ENCODE results near the gene RND2. TPM values are rescaled to one million over a fixed set of nuclear protein-coding genes. Genes with fewer than 3 reads are reported as not detected.

The RND2 gene
- total and polyA plus RNA-seq, 9 of the 15 experiments (the other 6 are each of a cell fraction or from before 2014, with no cell fraction given), result 0.15 to 1.9 (median 0.98) TPM

DNA sequence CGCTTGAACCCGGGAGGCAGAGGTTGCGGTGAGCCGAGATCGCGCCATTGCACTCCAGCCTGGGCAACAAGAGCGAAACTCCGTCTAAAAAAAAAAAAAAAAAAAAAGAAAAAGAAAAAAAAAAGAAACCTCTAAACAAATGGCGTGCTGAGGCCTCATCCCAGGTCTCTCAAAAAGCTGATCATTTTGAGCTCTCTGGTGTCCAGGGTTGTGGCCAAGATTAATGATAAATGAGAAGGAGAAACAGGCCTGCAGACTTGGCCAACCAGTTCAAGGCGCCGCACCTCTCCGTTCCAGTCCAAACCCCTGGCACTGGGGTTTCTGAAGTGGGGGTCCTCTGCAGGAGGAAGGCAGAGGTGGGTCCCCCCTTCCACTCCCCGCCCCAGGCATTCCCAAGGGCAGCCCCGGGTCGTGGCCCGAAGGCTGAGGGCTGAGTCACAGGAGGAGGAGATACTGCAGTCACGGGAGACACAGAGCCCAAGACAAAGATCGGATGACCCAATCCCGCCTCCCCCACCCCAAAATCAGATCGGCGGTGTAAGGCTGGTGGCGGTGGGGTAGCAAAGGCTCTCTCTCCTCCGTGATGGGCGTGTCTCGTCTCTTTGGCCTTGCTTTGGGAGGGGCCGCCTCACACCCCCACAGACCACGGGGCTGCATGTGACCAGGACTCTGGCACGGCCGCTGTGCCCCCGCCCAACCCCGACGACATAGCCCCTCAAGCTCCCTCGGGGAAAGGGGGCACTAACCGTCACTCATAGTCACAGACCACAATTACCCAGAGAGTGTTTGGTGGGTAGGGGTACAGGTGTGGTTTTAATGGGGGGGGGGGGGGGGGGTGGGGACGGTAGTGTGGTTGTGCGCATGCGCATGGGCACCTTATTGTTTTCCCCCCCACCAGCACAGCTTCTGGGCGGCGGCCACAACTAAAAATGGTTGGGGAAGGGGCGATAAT is 4.0 kb upstream of the RND2 start (continued):
- TF ChIP-seq ZNF740 (CRISPR knock-in tag; IDR thresholded peaks at IDR 0.05) (peak; percentile 96), ZNF740 (tag; IDR thresholded peaks at IDR 0.05) (peak in 1 of 2 experiments; percentile 99; a peak in 2 of 4 replicates), KDM5B (IDR thresholded peaks at IDR 0.05; ENCODE audit: insufficient replicate concordance, low read depth, low read length) (no peak), MAZ (CRISPR knock-in tag; conservative IDR thresholded peaks at IDR 0.05 in 1 of 2, IDR thresholded peaks at IDR 0.05 in 1 of 2) (peak; percentile 43 to 84; a peak in 3 of 4 replicates), ETS1 (conservative IDR thresholded peaks at IDR 0.05; ENCODE audit: control insufficient read depth, low read depth, low read length) (no peak), ZKSCAN3 (CRISPR knock-in tag; IDR thresholded peaks at IDR 0.05) (no peak), ZFP36 (IDR thresholded peaks at IDR 0.05; ENCODE audit: low read depth, low read length, partially characterized antibody) (no peak), ZNF282 (CRISPR knock-in tag; IDR thresholded peaks at IDR 0.05) (no peak), ASH1L (IDR thresholded peaks at IDR 0.05; ENCODE audit: borderline replicate concordance, low read depth, partially characterized antibody) (no peak), SETDB1 (IDR thresholded peaks at IDR 0.05; ENCODE audit: low read length) (no peak), CBX2 (IDR thresholded peaks at IDR 0.05; ENCODE audit: insufficient read depth, low read length, poor library complexity, severe bottlenecking) (no peak), ATF1 (CRISPR knock-in tag; IDR thresholded peaks at IDR 0.05) (no peak), ATF1 (tag; IDR thresholded peaks at IDR 0.05) (peak; percentile 75), ZNF76 (CRISPR knock-in tag; IDR thresholded peaks at IDR 0.05; ENCODE audit: borderline replicate concordance) (no peak), ZNF644 (tag; IDR thresholded peaks at IDR 0.05; ENCODE audit: low read depth) (peak; percentile 21; the same call in 1 of the 2 replicates), GTF2E2 (tag; IDR thresholded peaks at IDR 0.05) (no peak), MTA1 (IDR thresholded peaks at IDR 0.05; ENCODE audit: borderline replicate concordance) (peak; percentile 81)
- TF ChIP-seq, protein P1, sequence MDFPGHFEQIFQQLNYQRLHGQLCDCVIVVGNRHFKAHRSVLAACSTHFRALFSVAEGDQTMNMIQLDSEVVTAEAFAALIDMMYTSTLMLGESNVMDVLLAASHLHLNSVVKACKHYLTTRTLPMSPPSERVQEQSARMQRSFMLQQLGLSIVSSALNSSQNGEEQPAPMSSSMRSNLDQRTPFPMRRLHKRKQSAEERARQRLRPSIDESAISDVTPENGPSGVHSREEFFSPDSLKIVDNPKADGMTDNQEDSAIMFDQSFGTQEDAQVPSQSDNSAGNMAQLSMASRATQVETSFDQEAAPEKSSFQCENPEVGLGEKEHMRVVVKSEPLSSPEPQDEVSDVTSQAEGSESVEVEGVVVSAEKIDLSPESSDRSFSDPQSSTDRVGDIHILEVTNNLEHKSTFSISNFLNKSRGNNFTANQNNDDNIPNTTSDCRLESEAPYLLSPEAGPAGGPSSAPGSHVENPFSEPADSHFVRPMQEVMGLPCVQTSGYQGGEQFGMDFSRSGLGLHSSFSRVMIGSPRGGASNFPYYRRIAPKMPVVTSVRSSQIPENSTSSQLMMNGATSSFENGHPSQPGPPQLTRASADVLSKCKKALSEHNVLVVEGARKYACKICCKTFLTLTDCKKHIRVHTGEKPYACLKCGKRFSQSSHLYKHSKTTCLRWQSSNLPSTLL (IDR thresholded peaks at IDR 0.05), result no peak
- TF ChIP-seq, protein P2, sequence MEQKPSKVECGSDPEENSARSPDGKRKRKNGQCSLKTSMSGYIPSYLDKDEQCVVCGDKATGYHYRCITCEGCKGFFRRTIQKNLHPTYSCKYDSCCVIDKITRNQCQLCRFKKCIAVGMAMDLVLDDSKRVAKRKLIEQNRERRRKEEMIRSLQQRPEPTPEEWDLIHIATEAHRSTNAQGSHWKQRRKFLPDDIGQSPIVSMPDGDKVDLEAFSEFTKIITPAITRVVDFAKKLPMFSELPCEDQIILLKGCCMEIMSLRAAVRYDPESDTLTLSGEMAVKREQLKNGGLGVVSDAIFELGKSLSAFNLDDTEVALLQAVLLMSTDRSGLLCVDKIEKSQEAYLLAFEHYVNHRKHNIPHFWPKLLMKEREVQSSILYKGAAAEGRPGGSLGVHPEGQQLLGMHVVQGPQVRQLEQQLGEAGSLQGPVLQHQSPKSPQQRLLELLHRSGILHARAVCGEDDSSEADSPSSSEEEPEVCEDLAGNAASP (IDR thresholded peaks at IDR 0.05), result no peak
- TF ChIP-seq, protein P3, sequence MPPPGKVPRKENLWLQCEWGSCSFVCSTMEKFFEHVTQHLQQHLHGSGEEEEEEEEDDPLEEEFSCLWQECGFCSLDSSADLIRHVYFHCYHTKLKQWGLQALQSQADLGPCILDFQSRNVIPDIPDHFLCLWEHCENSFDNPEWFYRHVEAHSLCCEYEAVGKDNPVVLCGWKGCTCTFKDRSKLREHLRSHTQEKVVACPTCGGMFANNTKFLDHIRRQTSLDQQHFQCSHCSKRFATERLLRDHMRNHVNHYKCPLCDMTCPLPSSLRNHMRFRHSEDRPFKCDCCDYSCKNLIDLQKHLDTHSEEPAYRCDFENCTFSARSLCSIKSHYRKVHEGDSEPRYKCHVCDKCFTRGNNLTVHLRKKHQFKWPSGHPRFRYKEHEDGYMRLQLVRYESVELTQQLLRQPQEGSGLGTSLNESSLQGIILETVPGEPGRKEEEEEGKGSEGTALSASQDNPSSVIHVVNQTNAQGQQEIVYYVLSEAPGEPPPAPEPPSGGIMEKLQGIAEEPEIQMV (tag; conservative IDR thresholded peaks at IDR 0.05; ENCODE audit: low read depth), result no peak

All from K562 (cell line).